Ramos (cell line): Measurements from ENCODE around the gene VAV2.

Experiments
- in situ Hi-C: fragments of 300-500 bp; cut with MboI; formaldehyde crosslinking; loops from one replicate; pipeline ENCODE4 v1.14.3; 2022; ENCODE audit warnings: low sequenced_read_pairs; ENCODE audit not compliant: unreplicated experiment

Gene VAV2

DNA sequence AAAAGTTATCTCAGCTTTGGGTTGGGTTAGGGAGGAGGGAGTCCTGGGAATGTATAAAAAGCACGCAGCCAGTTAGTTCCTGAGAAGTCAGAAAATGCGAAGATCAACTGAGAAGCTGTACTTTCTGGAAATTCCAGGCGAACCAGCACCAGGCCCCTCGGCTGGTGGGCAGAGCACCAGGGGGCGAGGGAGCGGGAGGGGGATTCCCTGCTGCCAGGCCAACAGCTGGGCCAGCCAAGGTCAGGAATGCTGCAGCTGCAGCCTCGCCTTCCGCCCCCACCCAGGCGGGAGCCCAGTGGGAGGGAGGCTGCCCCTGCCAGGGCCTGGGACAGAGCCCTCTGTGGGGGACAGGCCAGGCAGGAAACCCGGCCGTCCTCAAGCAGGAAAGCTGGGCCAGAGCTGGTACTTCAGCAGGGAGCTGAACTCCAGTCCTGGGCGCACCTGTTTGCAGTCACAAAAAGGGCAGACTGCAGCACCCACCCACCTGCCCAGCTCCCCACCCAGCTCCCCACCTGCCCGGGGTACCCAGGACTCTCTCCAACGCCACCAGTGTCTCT lies 35.5 kb downstream of the VAV2 start:
- in situ Hi-C loops = no loop called here

DNA sequence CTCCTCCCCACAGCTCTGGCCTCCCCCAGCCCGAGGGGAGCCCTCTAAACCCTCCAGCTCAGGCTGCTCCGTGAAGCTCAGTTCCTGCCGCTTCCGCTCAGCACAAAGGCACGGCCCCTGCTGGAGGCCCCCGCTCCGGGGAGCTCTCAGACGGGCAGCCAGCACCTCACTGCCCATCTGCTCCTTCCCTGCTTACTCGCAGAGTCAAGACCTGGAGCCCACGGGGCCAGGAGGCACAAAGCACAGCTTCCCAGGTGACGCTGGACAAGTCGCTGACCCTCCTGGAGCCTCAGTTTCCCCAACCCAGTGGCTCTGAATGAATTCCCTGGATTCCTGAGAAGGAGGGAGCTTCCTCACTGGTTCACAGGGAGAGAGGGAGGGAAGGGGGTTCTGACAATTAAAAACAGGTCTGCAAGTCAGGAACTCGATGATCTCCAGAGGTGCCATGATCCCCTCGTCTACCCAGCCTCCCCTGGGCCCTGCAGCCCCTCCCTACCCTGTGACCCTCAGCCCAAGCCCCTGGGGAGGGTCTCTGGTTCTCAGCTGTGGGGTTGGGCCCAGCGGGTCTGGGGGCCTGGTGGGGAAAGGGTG lies 36.2 kb downstream of the VAV2 start:
- in situ Hi-C loops = no loop called here

DNA sequence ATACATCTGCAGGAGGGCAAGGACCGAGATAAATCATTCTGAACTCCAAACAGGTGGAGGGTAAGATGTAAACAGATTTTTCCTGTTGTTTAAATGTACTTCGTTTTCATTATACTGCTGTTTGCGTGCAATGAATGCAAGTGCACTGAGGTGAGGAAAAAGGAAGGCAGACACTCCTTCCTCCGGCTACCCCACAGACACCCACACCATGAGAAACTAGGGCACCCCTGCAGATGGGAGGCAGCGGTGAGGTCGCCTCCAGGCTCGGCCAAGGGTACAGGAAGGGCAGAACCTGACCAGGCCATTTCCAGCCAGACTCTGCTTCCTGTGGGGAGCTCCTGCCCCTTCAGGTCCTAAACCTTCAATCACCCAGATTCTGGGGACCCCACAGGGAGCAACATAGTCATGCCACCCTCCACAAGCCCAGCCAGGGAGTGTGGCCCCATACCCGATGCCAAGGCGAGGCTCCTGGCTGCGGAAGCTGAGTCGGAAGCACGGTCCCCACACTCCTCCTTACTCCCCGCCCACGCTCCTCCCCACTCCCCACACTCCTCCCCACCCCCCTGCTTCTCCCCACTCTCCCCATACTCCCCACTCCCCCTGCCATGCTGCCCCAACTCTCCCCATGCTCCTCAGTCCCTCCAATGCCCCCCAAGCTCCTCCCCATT lies 37.1 kb downstream of the VAV2 start:
- in situ Hi-C loops = no loop called here

DNA sequence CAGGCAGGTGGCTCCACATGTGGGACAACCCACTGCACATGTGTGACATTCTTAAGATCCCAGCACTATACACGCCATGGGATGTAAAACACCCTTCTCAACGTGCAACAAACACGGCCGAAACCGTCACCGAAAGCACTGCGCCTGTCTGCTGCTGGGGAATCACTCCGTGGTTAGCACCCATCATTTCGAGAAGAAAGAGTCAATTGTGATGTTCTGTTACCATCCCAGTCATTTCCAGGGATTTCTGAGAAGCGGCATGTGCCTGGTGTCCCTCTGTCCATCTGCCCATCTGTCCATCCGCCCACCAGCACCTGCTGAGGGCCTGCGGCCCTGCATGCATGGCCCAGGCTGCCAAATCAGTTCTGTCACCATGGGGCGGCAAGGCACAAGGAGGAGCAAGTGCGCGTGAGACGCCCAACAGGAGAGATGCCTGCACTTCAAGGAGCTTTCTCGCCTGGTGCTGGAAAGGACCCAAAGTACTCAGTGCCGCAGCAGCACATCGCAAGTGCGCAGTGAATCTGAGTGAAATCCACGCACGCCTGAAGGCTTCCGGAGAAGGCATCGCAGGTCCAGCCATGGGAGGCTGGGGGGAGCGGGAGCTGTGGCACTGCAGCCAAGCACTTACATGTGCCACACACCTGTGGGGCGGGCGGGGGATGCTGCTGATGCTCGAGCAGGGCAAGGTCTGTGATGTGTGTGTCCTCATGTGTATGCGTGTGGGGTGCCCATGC lies 38.0 kb downstream of the VAV2 start:
- in situ Hi-C loops = no loop called here

DNA sequence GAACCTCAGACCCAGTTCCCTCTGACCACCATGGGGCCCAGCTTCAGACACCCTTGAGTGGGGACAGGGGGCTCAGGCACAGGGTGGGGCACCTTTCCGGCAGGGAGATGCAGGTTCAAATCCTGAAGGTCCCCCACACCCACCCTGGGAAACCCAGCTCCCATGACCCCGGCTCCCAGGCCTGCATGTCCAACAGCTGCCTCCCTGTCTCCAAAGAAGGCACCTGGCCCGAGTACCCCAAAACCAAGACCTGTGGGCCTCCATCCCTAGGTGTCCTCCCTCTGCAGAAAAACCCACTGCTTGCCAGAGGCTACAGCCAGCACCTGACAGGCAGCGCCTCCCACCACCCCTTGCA lies 38.5 kb downstream of the VAV2 start:
- in situ Hi-C loops = no loop called here

GRCh38 chr9:133952598-133953550 lies 39.2 kb downstream of the VAV2 start:
- in situ Hi-C loops = no loop called here

DNA sequence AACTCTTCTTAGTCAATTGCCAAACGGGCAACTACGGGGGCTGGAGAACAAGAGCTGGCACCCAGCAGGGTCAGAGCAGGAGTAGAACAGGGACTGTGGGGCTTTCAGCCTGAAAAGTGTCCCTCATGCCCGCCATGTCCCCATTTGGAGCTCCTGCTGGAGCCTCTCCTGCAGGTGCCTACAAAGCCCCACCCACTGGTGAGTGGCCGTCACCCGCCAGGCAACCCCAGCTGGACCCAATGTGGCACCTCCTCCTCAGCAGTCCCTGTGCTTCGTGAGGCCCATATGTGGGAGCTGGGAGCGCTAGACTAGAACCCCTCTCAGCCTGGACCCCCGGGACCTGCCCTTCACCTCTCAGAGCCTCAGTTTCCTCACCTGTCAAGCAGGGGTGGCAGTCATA lies 40.9 kb downstream of the VAV2 start:
- in situ Hi-C loops = no loop called here

DNA sequence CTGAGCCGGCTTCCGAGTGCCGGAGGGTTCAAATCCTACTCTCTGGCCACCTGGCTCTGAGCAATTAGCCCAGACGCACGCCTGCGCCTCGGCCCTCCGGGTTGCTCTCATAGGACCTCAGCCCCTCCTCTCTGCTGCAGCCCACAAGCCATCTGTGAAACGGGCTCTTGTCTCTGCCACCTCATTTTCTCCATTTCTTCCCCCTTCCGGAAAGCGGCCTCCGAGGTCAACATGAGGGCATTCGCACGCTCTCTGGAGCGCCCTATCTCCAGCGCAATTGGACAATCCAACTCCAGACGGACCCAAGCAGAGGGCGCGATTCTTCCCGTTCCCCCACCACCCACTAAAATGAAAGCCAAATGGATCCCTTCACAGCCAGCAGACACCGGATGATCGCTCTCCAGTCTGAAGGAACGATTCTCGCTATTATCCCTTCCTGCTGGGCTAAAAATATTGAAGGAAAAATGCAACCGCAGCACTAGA lies 41.5 kb downstream of the VAV2 start:
- in situ Hi-C loops = no loop called here

GRCh38 chr9:133950192-133950591 lies 41.9 kb downstream of the VAV2 start:
- in situ Hi-C loops = no loop called here

- in situ Hi-C loops = no loop called here
Measured at GRCh38 chr9:133949486-133950061, 42.5 kb downstream of the VAV2 start.

DNA sequence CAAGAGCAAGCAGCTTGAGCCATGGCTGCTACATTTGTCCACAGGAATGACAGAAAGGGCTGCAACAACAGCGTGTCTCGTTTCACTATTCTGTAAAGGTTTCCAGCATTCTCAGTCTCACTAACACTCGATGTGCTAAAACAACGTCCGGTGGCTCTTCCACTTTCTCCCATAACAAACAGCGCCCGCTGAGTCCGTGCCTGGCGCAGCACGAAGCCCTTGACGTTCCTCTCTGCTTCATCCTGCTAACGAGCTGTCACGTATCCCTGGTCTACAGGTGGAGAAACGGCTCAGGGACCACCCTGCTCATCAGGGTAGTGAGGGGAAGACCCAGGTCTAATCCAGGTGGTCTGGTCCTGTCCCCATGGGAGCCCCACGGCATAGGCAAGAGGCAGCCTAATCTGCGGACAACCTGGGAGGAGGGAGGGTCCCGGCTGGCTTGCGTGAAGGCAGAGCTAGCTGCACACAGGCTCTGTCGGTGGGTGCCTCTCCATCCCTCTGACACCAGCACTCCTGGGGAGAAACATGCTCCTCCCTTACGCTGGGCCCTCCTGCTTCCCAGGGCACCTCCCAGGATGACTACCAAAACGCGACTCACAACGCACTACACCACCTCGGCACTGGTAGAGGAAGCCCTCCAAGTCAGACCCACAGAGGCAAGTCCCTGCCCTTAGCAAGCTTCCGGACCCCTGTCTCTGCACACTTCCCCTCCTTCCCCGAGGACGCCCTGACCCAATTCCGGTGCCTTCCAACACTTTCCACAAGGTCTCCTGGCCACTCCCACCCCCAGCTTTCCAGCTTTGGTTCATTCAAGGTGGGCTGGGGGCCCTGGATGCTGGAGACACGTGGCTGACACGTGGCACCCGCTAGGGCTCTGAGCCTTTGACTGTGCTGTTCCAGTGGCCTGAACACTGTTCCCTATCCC lies 43.3 kb downstream of the VAV2 start:
- in situ Hi-C loops = no loop called here

DNA sequence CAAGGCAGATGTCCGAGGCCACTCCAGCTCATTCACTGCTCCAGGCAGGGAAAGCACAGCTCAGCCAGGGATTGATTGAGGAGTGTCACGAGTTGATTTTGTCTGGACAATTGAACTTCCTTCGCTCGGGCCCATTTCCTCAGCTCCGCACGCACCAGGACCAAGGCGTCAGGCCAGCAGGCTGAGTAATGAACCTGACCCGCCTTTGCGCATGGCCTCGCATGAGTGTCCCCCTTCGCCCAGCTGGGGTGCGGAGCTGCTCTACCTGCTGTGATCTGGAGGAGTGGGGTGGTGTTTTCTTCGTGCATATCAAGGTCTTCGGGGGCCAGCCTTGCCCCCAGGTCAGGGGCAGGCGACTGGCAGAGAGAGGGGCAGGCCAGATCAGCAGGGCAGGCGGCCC lies 44.0 kb downstream of the VAV2 start:
- in situ Hi-C loops = no loop called here

GRCh38 chr9:133946840-133947486 lies 45.2 kb downstream of the VAV2 start:
- in situ Hi-C loops = no loop called here

GRCh38 chr9:133945977-133946753 lies 46.0 kb downstream of the VAV2 start:
- in situ Hi-C loops = no loop called here

DNA sequence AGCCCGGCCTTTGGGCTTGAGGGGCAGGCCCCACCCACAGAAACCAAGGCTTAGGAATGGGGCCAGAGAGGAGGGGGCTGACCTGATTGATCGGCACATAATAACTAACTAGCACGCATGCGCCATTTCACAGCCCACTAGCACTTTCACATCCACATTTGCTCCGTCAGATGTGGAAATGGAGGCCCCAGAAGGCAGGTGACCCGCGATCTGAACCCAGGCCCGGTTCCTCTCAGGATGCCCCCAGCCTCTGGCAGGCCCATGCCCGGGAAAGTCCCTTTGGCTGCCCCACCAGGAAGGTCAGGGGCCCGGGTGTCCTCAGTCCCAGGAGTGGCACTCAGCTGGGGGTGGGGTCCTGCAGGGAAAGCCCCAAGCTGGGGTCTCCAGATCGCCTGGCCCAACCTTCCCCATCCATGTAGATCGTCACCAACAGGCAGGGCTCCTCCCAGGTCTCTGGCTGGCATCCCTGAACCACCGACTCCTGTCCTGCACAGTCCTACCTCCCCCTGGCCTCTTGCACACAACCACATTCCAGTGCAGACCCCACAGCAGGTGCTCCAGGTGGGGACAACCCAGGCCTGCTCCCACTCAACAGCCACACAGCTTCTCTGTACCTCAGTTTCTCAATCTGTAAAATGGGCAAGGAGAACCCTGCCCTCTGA lies 46.7 kb downstream of the VAV2 start:
- in situ Hi-C loops = no loop called here

DNA sequence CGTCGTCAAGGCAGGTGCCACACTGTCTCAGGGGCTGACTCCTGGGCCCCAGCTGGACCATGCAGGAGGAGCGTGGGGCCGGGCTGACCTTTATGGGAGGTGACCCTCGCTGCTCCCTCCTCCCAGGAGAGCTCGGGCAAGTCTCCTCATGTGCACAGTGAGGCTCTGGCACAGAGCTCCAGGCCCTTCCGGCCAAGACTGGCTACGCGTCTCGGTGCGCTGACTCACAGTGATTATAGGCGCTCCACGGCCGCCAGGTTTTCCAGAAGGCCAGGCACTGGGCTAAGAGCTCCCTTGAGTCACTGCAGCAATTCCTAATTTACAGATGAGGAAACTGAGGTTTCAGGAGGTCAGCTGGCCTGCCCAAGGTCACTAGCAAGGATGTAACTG lies 47.4 kb downstream of the VAV2 start:
- in situ Hi-C loops = no loop called here
